HG02759 (cell line): ENCODE data around the gene REG1A.

Experiments used
- ATAC-seq: cut with Tn5 transposase; IDR thresholded peaks from one replicate; pipeline ENCODE4 v1.9.1; 2021; ENCODE audit warnings: mild to moderate bottlenecking, moderate library complexity; ENCODE audit not compliant: unreplicated experiment

The REG1A gene

GRCh38 chr2:79120194-79120713 lies at the start of gene REG1A:
Gene REG1A, plus strand, starts transcription at chr2:79120488. Its CDS starts 374 bp downstream, at chr2:79120862.
- ATAC-seq, result no peak

GRCh38 chr2:79071078-79071477 lies 49.2 kb upstream of the REG1A start:
- ATAC-seq, result no peak

- no peak for ATAC-seq
These were observed 37.3 kb upstream of the REG1A start for GRCh38 chr2:79082987-79083386.

GRCh38 chr2:79083597-79084251 lies 36.6 kb upstream of the REG1A start:
- ATAC-seq, result no peak

- ATAC-seq, result no peak
These were observed 35.7 kb upstream of the REG1A start for GRCh38 chr2:79084495-79085135.

- no peak for ATAC-seq
These were observed 34.9 kb upstream of the REG1A start for GRCh38 chr2:79085382-79085781.

GRCh38 chr2:79086255-79086654 lies 34.0 kb upstream of the REG1A start:
- ATAC-seq, result no peak

GRCh38 chr2:79087785-79088364 lies 32.4 kb upstream of the REG1A start, which contains the start of gene REG1B:
Gene REG1B, minus strand, starts transcription at chr2:79087993. Its CDS starts 381 bp downstream, at chr2:79087612.
- no peak for ATAC-seq

GRCh38 chr2:79090693-79091092 lies 29.6 kb upstream of the REG1A start:
- ATAC-seq, result no peak

GRCh38 chr2:79097843-79098242 lies 22.4 kb upstream of the REG1A start:
- ATAC-seq, result no peak

GRCh38 chr2:79099140-79099686 lies 21.1 kb upstream of the REG1A start:
- no peak for ATAC-seq

- ATAC-seq, result no peak
These were observed 20.0 kb upstream of the REG1A start for GRCh38 chr2:79100285-79100684.

- no peak for ATAC-seq
These were observed 19.3 kb upstream of the REG1A start for GRCh38 chr2:79101024-79101423.

GRCh38 chr2:79103214-79103613 lies 17.1 kb upstream of the REG1A start:
- no peak for ATAC-seq

- ATAC-seq, result no peak
These were observed 15.0 kb upstream of the REG1A start for GRCh38 chr2:79105259-79105658.

- ATAC-seq, result no peak
These were observed 8.0 kb upstream of the REG1A start for GRCh38 chr2:79112269-79112668.

- ATAC-seq, result no peak
These were observed 5.3 kb upstream of the REG1A start for GRCh38 chr2:79114797-79115494.

GRCh38 chr2:79116997-79117928 lies 3.0 kb upstream of the REG1A start:
- ATAC-seq, result no peak

- no peak for ATAC-seq
These were observed 2.4 kb downstream of the REG1A start for GRCh38 chr2:79122676-79123075.
